HG03439 (cell line): ENCODE measurements around the gene TOMM7.
A peak's percentile ranks its signal among the peaks of the same experiment; 100 is the strongest.
"Not testable (repeated sequence)": the region's sequence is repeated elsewhere in the genome, so short reads cannot be mapped to it uniquely, and the experiment has no call there.

Source experiments
- ATAC-seq: cut with Tn5 transposase; IDR thresholded peaks from one replicate; pipeline ENCODE4 v1.9.1; 2021; ENCODE audit warnings: mild to moderate bottlenecking, moderate library complexity; ENCODE audit not compliant: unreplicated experiment

The TOMM7 gene

GRCh38 chr7:22854158-22855048 is 31.8 kb upstream of the TOMM7 start:
- peak; percentile 84 for ATAC-seq

GRCh38 chr7:22853674-22854157 is 31.1 kb upstream of the TOMM7 start:
- ATAC-seq, result peak; percentile 17

- no peak for ATAC-seq
Measured at GRCh38 chr7:22853138-22853537, 30.5 kb upstream of the TOMM7 start.

GRCh38 chr7:22851145-22851544 is 28.5 kb upstream of the TOMM7 start:
- no peak for ATAC-seq

- ATAC-seq, result not testable (repeated sequence)
Measured at GRCh38 chr7:22850394-22850793, 27.7 kb upstream of the TOMM7 start.

- ATAC-seq, result no peak
Measured at GRCh38 chr7:22849662-22850061, 27.0 kb upstream of the TOMM7 start.

GRCh38 chr7:22849172-22849571 is 26.5 kb upstream of the TOMM7 start:
- no peak for ATAC-seq

GRCh38 chr7:22846961-22847360 is 24.3 kb upstream of the TOMM7 start:
- ATAC-seq, result no peak

GRCh38 chr7:22845221-22845834 is 22.7 kb upstream of the TOMM7 start:
- no peak for ATAC-seq

GRCh38 chr7:22843681-22844309 is 21.1 kb upstream of the TOMM7 start:
- ATAC-seq, result no peak

- ATAC-seq, result no peak
Measured at GRCh38 chr7:22842973-22843372, 20.3 kb upstream of the TOMM7 start.

- no peak for ATAC-seq
Measured at GRCh38 chr7:22842383-22842941, 19.8 kb upstream of the TOMM7 start.

- ATAC-seq, result no peak
Measured at GRCh38 chr7:22841954-22842353, 19.3 kb upstream of the TOMM7 start.

GRCh38 chr7:22837308-22837707 is 14.7 kb upstream of the TOMM7 start:
- ATAC-seq, result no peak

- not testable (repeated sequence) for ATAC-seq
Measured at GRCh38 chr7:22836506-22836905, 13.9 kb upstream of the TOMM7 start.

GRCh38 chr7:22833957-22834356 is 11.3 kb upstream of the TOMM7 start:
- no peak for ATAC-seq

- no peak for ATAC-seq
Measured at GRCh38 chr7:22833113-22833855, 10.6 kb upstream of the TOMM7 start.

- ATAC-seq, result no peak
Measured at GRCh38 chr7:22832401-22832800, 9.8 kb upstream of the TOMM7 start.

GRCh38 chr7:22831602-22832305 is 9.1 kb upstream of the TOMM7 start:
- ATAC-seq, result no peak

- ATAC-seq, result no peak
Measured at GRCh38 chr7:22827563-22827962, 4.9 kb upstream of the TOMM7 start.
